GM12892 (cell line): Measurements from ENCODE around the gene BORCS6.
A peak's percentile ranks its signal among the peaks of the same experiment; 100 is the strongest.

Experiments
- POLR2AphosphoS5 ChIP-seq: IDR thresholded peaks from 2 replicates; pipeline ENCODE4 v1.6.1; 2011; ENCODE audit warnings: low read depth, low read length, control low read depth
- TAF1 ChIP-seq: IDR thresholded peaks from 2 replicates; pipeline ENCODE4 v1.6.1; 2011; ENCODE audit warnings: low read depth, mild to moderate bottlenecking, control low read depth, low read length, borderline replicate concordance

- TF ChIP-seq POLR2AphosphoS5 (peak; percentile 20; the same call in 1 of the 2 replicates), TAF1 (no peak)
Measured at GRCh38 chr17:8224891-8225812, 35.2 kb upstream of the BORCS6 start.
